GM19238 (cell line): ENCODE data around the gene PMF1.
A peak's percentile ranks its signal among the peaks of the same experiment; 100 is the strongest.
"Not testable (repeated sequence)": the region's sequence is repeated elsewhere in the genome, so short reads cannot be mapped to it uniquely, and the experiment has no call there.

Experiments used
- DNase-seq: peaks from one replicate; pipeline ENCODE4 v3.0.0; 2011; ENCODE audit warnings: low spot score; ENCODE audit not compliant: insufficient read length

PMF1 gene

GRCh38 chr1:156212833-156213643 lies at the start of gene PMF1:
Gene PMF1 (plus strand): TSS chr1:156213007. CDS start chr1:156213016, 9 bp downstream.
- DNase-seq = peak; percentile 100

- no peak for DNase-seq
Observed at GRCh38 chr1:156163712-156164111, 49.1 kb upstream of the PMF1 start.

GRCh38 chr1:156164125-156164831 lies 48.5 kb upstream of the PMF1 start:
- no peak for DNase-seq

GRCh38 chr1:156165083-156165482 lies 47.7 kb upstream of the PMF1 start:
- no peak for DNase-seq

- DNase-seq = no peak
Observed at GRCh38 chr1:156167536-156167935, 45.3 kb upstream of the PMF1 start.

GRCh38 chr1:156172696-156173470 lies 39.9 kb upstream of the PMF1 start:
- no peak for DNase-seq

- DNase-seq = no peak
Observed at GRCh38 chr1:156176610-156177210, 36.1 kb upstream of the PMF1 start.

- no peak for DNase-seq
Observed at GRCh38 chr1:156177919-156178654, 34.7 kb upstream of the PMF1 start.

GRCh38 chr1:156180471-156180870 lies 32.3 kb upstream of the PMF1 start:
- no peak for DNase-seq

GRCh38 chr1:156181391-156181924 lies 31.3 kb upstream of the PMF1 start:
- not testable (repeated sequence) for DNase-seq

- DNase-seq = not testable (repeated sequence)
Observed at GRCh38 chr1:156182010-156182779, 30.6 kb upstream of the PMF1 start.

- DNase-seq = not testable (repeated sequence)
Observed at GRCh38 chr1:156186347-156187177, 26.2 kb upstream of the PMF1 start.

- not testable (repeated sequence) for DNase-seq
Observed at GRCh38 chr1:156190265-156190664, 22.5 kb upstream of the PMF1 start.

GRCh38 chr1:156191292-156191964 lies 21.4 kb upstream of the PMF1 start:
- DNase-seq = no peak

GRCh38 chr1:156193208-156193487 lies 19.7 kb upstream of the PMF1 start:
- DNase-seq = no peak

- peak; percentile 94 for DNase-seq
Observed at GRCh38 chr1:156193488-156194299, 19.1 kb upstream of the PMF1 start, which contains the start of gene SLC25A44. Gene SLC25A44 (plus strand): TSS chr1:156194104. CDS start chr1:156199848, 5,744 bp downstream.

GRCh38 chr1:156194300-156194652 lies 18.5 kb upstream of the PMF1 start:
- no peak for DNase-seq

GRCh38 chr1:156195853-156196252 lies 17.0 kb upstream of the PMF1 start:
- DNase-seq = no peak
